Right lobe of liver (tissue), 4 donors: ENCODE results near the gene FBN3.

Experiments used
- CTCF ChIP-seq, 4 donors: fragments of 200-600 bp in 3 of 4; fragments of 450-650 bp in 1 of 4; IDR thresholded peaks; one replicate each; pipeline versions ENCODE4 v1.5.1 to v1.8.0; 2016 to 2022; ENCODE audit warnings: antibody characterized with exemption in 4 of 4, mild to moderate bottlenecking in 2 of 4
- POLR2A ChIP-seq: fragments of 450-650 bp; IDR thresholded peaks from one replicate; pipeline ENCODE4 v1.6.1; 2017; ENCODE audit warnings: antibody characterized with exemption, mild to moderate bottlenecking
- donor health status: DM: no; HTN: no; CAD: no.
- donor health status: DM: no; HTN: no; CAD: no.
- donor health status: DM: no; HTN: yes; CAD: no.

GRCh38 chr19:8096071-8096470 is 53.3 kb downstream of the FBN3 start:
- TF ChIP-seq CTCF (IDR thresholded peaks at IDR 0.05) (no peak), POLR2A (no peak)
